Ecto neural progenitor cell (in vitro differentiated cells): Measurements from ENCODE around the gene HPD.

Experiments
- DNase-seq: peaks from one replicate; pipeline ENCODE4 v3.0.0-alpha.2; 2018; ENCODE audit warnings: low spot score

The HPD gene

DNA sequence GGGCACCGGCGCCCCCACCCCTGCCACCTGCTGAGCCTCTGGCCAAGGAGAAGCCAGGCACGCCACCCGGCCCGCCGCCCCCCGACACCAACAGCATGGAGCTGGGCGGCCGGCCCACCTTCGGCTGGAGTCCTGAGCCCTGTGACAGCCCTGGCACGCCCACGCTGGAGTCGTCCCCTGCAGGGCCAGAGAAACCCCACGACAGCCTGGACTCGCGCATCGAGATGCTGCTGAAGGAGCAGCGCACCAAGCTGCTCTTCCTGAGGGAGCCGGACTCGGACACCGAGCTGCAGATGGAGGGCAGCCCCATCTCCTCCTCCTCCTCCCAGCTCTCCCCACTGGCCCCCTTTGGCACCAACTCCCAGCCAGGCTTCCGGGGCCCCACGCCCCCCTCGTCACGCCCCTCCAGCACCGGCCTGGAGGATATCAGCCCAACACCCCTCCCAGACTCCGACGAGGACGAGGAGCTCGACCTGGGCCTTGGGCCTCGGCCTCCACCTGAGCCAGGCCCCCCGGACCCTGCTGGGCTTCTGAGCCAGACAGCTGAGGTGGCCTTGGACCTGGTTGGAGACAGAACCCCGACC lies 48.3 kb downstream of the HPD start:
- peak; percentile 52 for DNase-seq

DNA sequence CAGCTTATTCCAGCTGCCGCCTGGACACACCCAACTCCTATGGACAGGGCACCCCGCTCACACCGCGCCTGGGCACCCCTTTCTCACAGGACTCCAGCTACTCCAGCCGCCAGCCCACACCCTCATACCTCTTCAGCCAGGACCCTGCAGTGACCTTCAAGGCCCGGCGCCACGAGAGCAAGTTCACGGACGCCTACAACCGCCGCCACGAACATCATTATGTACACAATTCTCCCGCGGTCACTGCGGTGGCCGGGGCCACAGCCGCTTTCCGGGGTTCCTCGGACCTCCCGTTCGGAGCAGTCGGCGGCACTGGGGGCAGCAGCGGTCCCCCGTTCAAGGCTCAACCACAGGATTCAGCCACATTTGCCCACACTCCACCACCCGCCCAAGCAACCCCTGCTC lies 48.9 kb downstream of the HPD start:
- DNase-seq: no peak

DNA sequence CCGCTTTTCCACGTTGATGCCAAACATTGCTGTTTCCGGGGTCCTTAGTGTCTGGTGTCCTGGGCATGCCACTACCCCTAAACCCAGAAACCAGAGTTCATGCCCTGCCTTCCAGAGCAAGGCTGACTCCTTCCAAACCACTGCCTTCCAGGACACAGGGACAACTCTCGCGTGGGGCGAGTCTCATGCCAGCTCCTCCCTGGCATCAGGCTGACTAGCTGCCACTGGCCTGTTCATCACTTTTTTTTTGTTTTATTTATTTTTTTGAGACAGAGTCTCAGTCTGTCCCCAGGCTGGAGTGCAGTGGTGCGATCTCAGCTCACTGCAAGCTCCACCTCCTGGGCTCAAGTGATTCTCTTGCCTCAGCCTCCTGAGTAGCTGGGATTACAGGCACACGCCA lies 50.0 kb downstream of the HPD start:
- no peak for DNase-seq

DNA sequence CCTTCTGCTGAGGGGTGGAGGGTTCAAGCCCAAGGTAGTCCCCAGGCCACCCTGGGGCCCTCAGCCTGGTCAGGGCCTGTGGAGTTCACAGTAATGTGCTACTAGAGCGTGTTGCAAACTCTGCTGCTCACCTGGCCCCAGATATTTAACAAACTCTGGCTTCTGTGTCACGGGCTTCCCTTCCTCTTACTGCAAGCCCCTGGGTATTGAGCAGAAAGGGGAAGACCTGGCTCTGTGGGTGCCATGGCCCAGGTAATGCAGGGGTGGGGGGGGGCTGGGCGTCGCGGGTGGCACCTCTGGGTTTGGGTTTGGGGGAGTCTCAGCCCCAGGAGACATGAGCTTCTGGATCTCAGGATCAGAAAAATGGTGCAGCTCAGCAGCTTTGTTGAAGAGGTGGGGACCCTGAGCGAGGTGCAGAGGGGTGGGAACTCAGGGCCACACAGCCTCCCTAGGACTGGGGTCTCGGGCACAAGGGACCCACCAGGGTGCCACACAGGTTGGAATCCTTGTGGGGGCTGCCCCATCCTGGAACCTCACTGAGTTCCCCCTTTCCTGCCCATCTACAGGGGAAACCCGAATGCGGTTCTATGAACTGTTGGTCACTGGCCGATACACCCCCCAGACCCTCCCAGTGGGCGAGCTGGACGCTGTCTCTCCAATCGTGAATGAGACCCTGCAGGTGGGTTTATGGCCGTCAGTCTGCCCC lies 50.9 kb downstream of the HPD start:
- peak; percentile 44 for DNase-seq

DNA sequence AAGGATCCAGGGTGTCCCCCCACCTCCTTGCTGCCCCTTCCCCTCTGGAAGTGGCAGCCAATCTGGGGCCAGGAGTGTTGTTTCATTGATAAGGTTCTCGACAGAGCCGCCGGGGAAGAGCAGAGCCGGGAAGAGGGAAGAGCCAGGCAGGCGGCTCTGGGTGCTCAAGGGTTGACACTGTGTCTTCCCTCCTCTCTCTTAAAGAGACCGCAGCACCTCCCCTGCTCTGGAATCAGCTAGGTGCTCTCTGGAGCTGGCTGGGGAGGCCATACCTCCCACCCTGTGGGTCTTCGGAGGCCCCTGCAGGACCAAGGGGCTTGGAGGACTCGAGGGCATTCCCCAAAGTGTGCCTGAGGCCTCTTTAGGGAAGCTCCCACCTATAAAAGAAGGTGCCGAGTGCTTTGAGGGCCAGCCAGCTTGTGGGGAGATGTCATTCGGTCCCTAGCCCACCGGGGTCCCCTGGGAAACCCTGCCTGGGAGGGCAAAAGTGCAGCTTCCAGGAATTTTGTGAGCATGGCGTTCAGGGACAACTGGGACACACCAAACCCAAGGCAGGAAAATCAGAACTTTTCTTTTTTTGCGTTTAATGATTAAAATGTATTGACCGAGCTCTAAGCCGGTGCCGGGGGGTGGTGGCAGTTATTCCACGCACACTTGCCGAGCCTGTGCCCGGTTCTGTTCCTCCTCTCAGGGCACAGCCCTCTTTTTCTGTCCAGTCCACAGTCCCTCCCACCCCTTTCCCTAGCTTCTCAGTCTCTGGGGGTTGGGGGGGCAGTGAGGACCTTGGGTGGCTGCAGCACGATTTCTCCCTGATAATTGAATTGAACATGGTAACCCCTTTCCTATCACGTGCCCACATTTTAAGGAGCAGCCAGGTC lies 51.9 kb downstream of the HPD start:
- DNase-seq: peak; percentile 58

DNA sequence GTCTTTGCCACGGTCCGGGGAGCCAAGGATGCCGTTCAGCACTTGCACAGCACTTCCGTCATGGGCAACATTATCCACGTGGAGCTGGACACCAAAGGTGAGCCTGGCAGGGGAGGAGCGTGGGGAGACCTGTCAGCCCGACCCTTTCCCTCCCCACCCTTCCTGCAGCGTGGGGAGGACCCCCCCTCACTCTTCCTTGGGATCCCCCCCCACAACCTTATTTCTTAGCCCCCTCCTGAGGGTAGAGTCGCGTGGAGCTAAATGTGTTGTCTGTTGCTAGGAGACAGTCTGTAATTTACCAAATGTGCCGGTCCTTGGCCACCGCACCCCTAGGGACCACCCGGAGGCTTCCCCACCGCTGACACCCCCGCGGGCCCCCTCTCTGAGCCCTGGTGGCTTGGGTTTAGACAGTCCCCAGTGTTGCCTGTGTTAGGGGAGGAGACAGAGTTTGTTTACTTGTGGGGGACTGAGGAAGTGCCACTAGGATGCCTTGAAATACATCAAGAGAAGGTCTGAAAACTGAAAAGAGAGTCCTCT lies 52.6 kb downstream of the HPD start:
- no peak for DNase-seq

DNA sequence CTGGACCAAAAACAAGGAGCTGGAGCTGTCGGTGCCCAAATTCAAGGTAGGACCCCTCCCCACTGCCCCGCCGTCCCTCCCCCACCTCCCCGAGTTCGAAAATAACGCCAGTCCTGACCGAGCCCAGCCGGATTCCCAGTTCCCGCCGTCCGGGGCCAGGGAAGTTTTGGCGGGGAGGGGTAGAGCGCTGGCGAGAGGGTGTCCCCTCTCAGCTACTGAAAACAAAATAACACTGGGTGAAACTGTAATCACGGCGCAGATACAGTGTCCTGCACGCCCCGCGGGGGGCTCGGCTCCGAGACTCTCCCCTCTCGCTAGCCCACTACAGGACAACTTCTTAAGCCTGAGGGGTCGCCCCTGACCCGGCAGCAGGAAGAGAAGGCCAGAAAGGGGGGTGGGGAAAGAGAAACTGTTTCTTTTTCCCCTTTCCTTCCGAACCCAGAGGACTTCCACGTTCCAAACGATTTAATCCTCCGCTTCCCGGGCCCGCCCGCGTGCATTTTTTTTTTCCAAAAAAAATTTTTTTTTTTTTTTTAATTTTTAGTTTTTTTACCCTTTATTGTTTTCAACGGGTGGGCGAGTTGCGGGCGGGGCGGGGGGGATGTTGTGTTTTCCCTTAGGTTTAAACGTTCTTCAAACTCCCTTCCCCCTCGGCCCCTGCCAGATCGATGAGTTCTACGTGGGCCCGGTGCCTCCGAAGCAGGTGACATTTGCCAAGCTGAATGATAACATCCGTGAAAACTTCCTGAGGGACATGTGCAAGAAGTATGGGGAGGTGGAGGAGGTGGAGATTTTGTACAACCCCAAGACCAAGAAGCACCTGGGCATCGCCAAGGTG lies 53.3 kb downstream of the HPD start:
- peak; percentile 69 for DNase-seq

DNA sequence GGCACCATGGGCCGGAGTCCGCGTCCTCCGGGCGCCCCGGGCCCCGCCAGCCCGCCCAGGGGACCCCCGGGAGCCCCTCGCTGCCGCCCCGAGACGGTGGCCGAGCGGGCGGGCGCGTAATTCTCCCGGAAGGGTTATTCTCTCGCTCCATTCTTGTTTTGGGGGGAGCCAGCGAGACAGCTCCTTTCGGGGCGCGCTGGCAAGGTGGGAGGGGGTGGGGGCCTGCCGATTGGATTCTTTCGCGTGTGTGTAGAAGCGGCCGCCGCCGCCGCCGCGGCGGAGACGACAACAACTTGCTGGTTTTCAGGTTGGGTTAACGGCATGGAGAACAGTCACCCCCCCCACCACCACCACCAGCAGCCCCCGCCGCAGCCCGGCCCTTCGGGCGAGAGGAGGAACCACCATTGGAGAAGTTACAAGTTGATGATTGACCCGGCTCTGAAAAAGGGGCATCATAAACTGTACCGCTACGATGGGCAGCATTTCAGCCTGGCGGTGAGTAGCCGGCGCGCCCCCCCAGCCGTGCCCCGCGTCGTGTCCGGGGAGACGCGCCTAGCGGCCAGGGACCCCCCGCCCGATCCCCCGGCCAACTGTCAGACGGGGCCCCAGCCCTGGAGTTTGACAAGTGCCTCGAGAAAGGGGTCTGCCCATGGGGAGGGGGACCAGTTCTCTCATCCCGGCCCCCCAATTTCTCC lies 54.1 kb downstream of the HPD start:
- peak; percentile 71 for DNase-seq

DNA sequence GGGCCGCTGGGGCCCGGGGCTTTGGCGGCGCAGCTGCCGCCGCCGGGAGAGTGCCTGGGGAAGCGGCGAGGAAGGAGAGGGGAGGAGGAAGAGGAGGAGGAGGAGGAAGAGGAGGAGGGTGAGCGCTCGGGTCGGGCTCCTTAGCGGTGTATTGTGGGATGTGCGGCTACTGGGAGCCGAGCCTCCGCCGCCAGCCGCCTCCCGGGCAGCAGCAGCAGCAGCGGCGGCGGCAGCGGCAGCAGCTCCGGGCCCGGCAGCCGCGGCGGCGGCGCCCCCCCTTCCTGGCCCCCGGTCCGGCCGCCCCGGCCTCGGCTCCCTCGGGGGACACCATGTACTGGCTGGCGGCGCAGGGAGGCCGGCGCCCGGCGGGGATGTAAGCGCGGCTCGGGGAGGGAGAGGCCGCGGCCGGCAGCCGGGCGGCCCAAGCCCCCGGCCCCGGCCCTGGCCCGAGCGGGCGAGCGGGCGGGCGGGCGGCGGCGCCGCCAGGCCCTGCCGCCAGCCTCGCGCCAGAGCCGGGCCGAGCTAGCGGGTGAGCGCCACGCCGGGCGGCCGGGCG lies 54.7 kb downstream of the HPD start, which contains the start of gene SETD1B:
TSS of gene SETD1B (plus strand) at position 149 of the 556 bp plus-strand sequence. CDS start 729 bp downstream, outside the sequence.
- DNase-seq: peak; percentile 82

DNA sequence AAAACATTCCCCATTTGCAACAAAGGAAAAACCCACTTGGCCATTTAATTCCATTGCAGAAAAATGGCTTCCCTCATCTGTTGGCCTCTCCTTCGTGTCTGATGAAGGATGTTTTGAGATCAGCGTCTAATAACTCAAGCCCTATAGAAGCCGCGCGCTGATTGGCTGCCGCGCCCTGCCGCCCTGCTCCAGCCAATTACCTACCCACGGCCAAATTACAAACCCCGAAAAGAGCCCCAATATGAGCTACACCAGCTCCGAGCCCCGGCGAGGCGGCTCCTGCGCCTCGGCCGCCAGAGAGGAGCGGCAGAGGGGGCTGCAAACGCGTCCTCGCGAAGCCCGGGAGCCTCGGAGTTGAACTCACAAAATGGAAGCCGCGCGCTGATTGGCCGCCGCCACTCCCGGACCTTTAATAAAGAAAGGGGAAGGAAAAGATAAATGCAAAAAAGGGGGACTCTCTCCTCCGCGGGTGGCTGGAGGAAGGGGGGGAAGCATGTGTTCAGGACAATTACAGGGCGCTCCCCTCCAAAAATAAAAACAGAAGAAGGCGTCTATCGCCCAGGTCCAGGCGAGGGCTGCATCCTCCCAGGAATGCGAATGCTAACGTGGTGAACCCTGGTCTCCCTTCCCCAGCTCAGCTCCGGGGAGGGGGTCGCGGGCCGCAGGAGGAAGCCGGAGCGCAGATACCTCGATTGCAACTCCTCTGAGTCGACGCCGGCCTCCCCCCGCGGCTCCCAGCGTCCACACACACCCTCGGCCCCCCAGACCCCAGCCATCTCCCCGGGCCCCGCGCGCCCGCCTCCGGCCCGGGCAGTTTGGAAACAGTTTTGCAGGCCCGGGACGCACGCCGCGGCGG lies 55.6 kb downstream of the HPD start:
- peak; percentile 95 for DNase-seq

DNA sequence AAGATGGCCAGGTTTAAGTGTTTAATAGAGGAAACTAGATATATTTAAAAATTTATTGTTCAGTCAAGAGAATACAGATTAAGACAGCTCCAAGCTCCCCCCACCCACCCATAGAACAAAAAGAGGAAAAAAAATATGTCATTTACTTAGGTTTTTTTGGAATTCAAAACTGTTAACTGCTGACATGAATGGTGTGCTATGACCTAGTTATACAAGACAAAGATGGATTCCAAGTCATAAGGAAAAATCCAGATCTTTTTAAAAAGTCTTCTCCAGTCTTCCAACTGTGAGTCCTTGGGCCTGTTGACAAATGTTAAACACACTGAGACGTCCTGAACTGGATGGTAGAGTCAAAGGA lies 56.2 kb downstream of the HPD start:
- no peak for DNase-seq

DNA sequence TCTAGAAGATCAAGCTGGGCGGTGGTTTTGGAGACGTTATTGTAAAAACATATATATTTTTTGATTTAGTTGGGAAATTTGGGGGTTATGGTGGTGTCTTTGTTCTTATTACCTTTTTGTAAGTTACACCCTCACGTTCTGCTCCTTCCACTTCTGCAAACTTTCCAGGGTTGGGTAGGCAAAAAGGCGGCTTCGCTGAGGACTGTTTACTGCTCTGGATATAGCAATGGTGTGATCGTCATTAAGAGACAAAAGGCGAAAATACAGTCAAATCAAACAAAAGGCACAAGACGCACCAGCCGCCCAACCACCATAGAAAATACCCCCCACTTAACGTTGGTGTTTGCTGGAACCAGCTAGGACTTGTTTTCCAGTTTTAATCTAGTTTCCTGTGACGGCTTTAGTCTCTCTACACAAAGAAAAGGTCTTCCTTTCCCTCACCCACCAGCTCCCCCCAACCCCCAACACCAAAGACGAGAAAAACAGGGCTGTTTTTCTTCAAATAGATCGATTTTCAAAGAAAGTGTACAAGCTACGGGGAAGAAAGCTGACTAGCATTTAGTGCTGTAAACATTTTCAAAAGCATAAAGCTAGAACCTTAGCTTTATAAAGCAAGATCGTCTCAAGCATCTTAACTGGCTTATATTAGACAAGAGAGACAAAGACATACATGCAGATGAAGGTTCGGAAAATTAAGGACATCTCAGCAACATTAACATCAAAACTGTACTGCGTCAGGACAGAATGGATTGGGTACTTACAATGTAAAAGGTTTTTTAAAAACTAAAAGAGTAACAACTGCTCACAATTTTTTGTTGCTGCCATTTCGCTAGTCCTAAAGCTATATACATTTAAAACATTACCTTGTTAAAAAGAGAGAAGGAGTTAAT lies 56.8 kb downstream of the HPD start:
- DNase-seq: peak; percentile 74

DNA sequence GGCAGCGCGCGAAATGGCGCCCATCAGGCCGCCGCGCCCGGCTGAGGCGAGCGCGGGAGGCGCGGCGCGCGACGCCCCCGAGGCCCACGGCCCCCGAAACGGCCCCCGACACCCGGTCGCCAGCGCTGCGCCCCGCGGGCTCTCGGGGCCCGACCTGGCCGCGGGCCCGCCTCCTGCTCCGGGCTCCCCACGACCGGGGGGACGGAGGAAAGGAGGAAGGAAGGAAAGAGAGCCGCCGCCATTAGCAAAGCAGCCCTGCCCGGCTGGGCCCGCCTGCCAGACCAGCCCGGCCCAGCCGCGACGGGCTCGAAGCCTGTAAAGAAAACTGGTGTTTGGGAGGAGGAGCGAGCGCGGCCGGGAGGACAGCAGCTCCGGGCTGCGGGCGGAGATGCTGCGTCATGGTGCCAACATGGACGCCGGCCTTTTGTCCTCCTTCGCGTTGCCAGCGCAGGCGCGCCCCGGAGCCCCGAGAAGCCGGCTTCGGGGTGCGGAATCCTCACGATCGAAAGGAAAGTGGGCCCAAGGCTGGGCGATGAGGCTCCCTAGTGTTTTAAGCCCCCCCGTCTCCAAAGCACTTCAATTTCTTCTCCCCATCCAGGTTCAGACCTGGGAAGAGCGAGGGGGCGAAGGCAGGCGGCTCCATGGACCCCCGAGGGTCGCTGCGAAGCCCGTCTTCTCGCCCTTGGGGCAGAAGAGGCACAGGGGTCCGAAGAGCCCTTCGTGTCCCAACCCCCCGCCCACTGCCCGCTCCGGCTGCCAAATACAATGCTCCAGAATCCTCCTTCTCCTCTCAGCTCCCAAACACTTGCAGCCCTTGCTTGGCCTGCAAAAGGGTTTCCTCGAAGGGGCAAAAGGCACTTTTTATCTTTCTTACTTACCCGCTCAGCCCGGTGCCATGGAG lies 57.7 kb downstream of the HPD start:
- peak; percentile 86 for DNase-seq

DNA sequence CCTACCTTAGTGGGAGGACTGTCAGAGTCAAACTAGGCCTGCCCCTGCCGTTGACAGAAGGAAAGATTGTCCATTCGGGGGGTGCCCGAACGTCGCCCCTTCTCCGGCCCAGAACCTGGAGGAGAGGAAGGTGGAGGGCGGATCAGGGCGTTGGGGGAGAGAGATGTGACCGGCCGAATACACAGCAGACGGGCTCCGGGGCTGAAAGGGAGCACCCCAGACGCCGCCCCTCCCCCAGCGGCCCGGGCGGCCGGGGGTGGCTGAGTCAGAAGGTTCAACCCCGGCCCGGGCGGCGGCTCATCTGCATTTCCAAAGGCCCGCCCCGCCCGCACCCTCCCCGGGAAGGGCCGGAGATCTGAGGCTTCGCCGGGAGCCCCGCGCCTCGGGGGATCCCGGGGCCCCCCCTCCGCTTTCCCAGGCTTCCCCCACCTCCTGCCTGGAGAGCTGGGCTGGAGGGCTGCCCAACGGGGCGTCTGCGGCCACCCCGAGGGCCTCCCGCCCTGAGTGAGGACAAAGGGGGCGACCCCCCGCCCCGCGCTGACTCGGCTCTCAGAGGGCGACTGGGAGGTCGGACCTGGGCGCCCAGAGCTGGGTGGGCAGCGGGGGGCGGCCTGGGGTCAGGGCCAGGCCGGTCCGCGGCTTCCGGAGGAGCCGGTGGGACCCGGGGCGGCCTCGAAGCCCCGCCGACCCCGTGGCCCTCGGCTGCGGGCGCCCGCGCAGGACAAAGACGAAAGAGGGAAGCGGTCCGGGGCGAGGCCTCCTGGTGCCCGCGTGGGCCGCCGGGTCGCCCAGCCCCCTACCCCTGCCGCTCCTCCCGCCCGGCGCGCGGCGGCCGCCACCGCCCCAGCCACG lies 58.6 kb downstream of the HPD start:
- peak; percentile 87 for DNase-seq

DNA sequence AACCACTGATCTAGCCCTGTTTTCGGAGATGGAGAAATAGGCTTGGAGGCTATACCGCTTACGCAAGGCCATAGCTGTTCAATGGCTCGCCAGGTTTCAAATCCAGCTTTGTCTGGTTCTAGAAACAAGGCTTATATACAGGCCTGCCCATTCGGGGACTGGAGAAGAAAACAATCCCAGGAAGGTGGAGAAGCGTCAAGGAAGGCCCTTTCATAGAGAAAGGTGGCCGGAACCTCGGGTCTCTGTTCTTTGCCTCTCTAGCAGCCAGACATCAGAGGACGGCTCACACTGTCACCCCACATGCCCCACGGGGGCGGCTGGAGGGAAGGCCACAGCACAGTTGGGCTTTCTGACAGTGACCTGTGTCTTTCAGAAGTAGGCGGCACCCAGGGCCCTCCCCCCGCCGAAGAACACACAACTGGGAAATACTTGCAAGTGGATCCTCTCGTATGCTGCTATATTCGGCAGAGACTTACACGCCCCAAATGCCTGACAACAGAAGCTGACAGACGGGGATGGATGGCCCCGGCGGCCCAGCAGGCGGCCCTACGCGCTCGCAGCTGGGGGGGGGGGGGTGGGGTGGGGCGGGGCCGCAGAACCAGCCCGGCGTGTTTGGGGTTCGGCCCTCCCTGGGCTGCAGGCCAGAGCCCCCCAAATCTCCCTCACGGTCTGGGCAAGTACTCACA lies 59.4 kb downstream of the HPD start:
- peak; percentile 81 for DNase-seq

DNA sequence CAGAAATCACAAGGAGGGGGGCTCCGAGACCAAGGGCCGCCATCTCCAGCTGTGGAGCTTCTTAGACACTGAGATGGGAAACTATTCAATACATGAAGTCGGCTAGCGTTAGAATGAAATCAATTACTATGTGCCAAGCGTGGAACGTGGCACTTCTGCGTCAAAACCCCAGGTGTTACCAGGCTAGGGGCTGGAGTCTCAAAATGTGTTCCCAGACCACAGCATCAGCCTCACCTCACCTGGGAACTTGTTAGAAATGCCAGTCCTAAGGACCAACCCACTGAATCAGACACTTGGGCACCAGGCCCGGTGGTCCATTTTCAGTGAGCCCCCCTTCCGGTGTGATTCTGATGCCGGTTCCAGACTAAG lies 59.9 kb downstream of the HPD start:
- no peak for DNase-seq
